GM23338 (cell line): ENCODE results near the gene SEMA4F. TPM values are rescaled to one million over a fixed set of nuclear protein-coding genes. Genes with fewer than 3 reads are reported as not detected.
"Not testable (repeated sequence)": the region's sequence is repeated elsewhere in the genome, so short reads cannot be mapped to it uniquely, and the experiment has no call there.

Experiments
- ATAC-seq: fragments of 200-7000 bp; cut with Tn5 transposase; 3 replicates; pipeline ENCODE4 v1.9.1; 2020
- DNase-seq: peaks from one replicate; pipeline ENCODE4 v3.0.0-alpha.2; 2015; ENCODE audit warnings: low spot score
- H2AFZ ChIP-seq: fragments of 200-600 bp; sonication (generic); 2 replicates; pipeline ENCODE4 v1.8.0; 2016; ENCODE audit warnings: antibody characterized with exemption, mild to moderate bottlenecking, moderate library complexity
- H3F3A ChIP-seq: fragments of 200-600 bp; sonication (generic); replicated peaks from 2 replicates; pipeline ENCODE4 v1.8.0; 2017; ENCODE audit warnings: antibody characterized with exemption, mixed run types, low read depth
- H3K27ac ChIP-seq: fragments of 200-600 bp; sonication (generic); 2 replicates; pipeline ENCODE4 v1.6.1; 2016; ENCODE audit warnings: low read depth
- H3K27me3 ChIP-seq: fragments of 200-600 bp; sonication (generic); 2 replicates; pipeline ENCODE4 v1.8.0; 2016; ENCODE audit warnings: mild to moderate bottlenecking, mixed run types, moderate library complexity; ENCODE audit not compliant: insufficient read depth
- H3K36me3 ChIP-seq: fragments of 200-600 bp; sonication (generic); 2 replicates; pipeline ENCODE4 v1.8.0; 2016; ENCODE audit warnings: mild to moderate bottlenecking; ENCODE audit not compliant: insufficient read depth
- H3K4me1 ChIP-seq: fragments of 200-600 bp; sonication (generic); 2 replicates; pipeline ENCODE4 v1.8.0; 2016; ENCODE audit warnings: mild to moderate bottlenecking, moderate library complexity; ENCODE audit not compliant: insufficient read depth
- H3K4me2 ChIP-seq: fragments of 200-600 bp; sonication (generic); 2 replicates; pipeline ENCODE4 v1.7.1; 2017; ENCODE audit warnings: mixed run types
- H3K4me3 ChIP-seq: fragments of 200-600 bp; sonication (generic); 2 replicates; pipeline ENCODE4 v1.6.1; 2016; ENCODE audit warnings: mixed run types
- H3K79me2 ChIP-seq: fragments of 200-600 bp; sonication (generic); replicated peaks from 2 replicates; pipeline ENCODE4 v1.8.0; 2017; ENCODE audit warnings: mild to moderate bottlenecking; ENCODE audit not compliant: insufficient read depth
- H3K9me2 ChIP-seq: fragments of 200-600 bp; sonication (generic); 2 replicates; pipeline ENCODE4 v1.8.0; 2017; ENCODE audit not compliant: insufficient read depth
- H4K20me1 ChIP-seq: fragments of 200-600 bp; sonication (generic); replicated peaks from 2 replicates; pipeline ENCODE4 v1.8.0; 2017; ENCODE audit warnings: mild to moderate bottlenecking; ENCODE audit not compliant: insufficient read depth
- H3K27ac Mint-ChIP-seq: 2 replicates; pipeline ENCODE4 v1.8.0; 2020; ENCODE audit warnings: inconsistent platforms, mild to moderate bottlenecking, moderate library complexity, mixed read lengths
- H3K27me3 Mint-ChIP-seq: 3 replicates; pipeline ENCODE4 v1.8.0; 2022; ENCODE audit warnings: low read depth, mild to moderate bottlenecking, moderate library complexity, mixed read lengths, inconsistent platforms; ENCODE audit not compliant: insufficient read depth, poor library complexity
- H3K36me3 Mint-ChIP-seq: 3 replicates; pipeline ENCODE4 v1.8.0; 2021; ENCODE audit warnings: low read depth, mild to moderate bottlenecking, inconsistent platforms, moderate library complexity, mixed read lengths
- H3K4me1 Mint-ChIP-seq: 3 replicates; pipeline ENCODE4 v1.8.0; 2020; ENCODE audit warnings: mild to moderate bottlenecking, inconsistent platforms, mixed read lengths
- H3K4me3 Mint-ChIP-seq: 3 replicates; pipeline ENCODE4 v1.8.0; 2021; ENCODE audit warnings: moderate library complexity, mild to moderate bottlenecking, inconsistent platforms, mixed read lengths
- H3K9me3 Mint-ChIP-seq: 3 replicates; pipeline ENCODE4 v1.8.0; 2020; ENCODE audit warnings: moderate library complexity, mild to moderate bottlenecking, inconsistent platforms, mixed read lengths
- CREB1 ChIP-seq: fragments of 250-450 bp; sonication (Bioruptor Pico); IDR thresholded peaks from 2 replicates; pipeline ENCODE4 v1.5.0; 2020; ENCODE audit warnings: low read depth, mild to moderate bottlenecking, moderate library complexity
- EZH2phosphoT487 ChIP-seq: fragments of 200-600 bp; sonication (generic); IDR thresholded peaks from one replicate; pipeline ENCODE4 v1.8.1; 2018; ENCODE audit warnings: antibody characterized with exemption; ENCODE audit not compliant: unreplicated experiment
- NANOG ChIP-seq: IDR thresholded peaks from 2 replicates; pipeline ENCODE4 v1.6.1; 2016; ENCODE audit warnings: antibody characterized with exemption, borderline replicate concordance
- POLR2AphosphoS5 ChIP-seq: IDR thresholded peaks from 2 replicates; pipeline ENCODE4 v1.6.1; 2016; ENCODE audit warnings: antibody characterized with exemption, low read depth
- STAT1 ChIP-seq: IDR thresholded peaks from one replicate; pipeline ENCODE4 v1.6.1; 2016; ENCODE audit warnings: antibody characterized with exemption; ENCODE audit not compliant: unreplicated experiment
- ZNF114 ChIP-seq: fragments of 250-450 bp; sonication (Bioruptor Pico); IDR thresholded peaks from 2 replicates; pipeline ENCODE4 v1.5.0; 2020; ENCODE audit warnings: mild to moderate bottlenecking, moderate library complexity
- ZNF331 ChIP-seq: fragments of 250-450 bp; sonication (Bioruptor Pico); IDR thresholded peaks from 2 replicates; pipeline ENCODE4 v1.5.0; 2020; ENCODE audit warnings: low read depth, mild to moderate bottlenecking, moderate library complexity
- polyA plus RNA-seq: library from polyadenylated mRNA; unstranded; fragments of >200 nt; fragmentation: Nextera tagmentation; extraction: Ambion mirVana; gene quantifications from 2 replicates; pipeline ENCODE4 v1.2.1, GENCODE V29; 2016
- total RNA-seq: library from RNA; depleted of rRNA; stranded (reverse); fragments of >200 nt; shearing (Covaris generic); gene quantifications from 2 replicates; pipeline ENCODE4 v1.2.3, GENCODE V29; 2014
- TF ChIP-seq, protein P1 (sequence below): fragments of 250-450 bp; sonication (Bioruptor Pico); IDR thresholded peaks from 2 replicates; pipeline ENCODE4 v1.5.0; 2020; ENCODE audit warnings: mild to moderate bottlenecking, moderate library complexity
- TF ChIP-seq, protein P2 (sequence below): IDR thresholded peaks from one replicate; pipeline ENCODE4 v1.6.1; 2018; ENCODE audit warnings: antibody characterized with exemption; ENCODE audit not compliant: unreplicated experiment
- TF ChIP-seq, protein P3 (sequence below), 2 experiments: fragments of 200-600 bp in 1 of 2; sonication (generic) in 1 of 2; conservative IDR thresholded peaks; 2 replicates each; pipeline versions ENCODE4 v1.5.1 to v1.6.1; 2016 to 2017; ENCODE audit warnings: antibody characterized with exemption in 2 of 2, low read depth in 2 of 2, mild to moderate bottlenecking in 2 of 2, moderate library complexity in 1 of 2

The SEMA4F gene
- total and polyA plus RNA-seq, 2 experiments from 2014 or later: 2.2 to 3.2 TPM

DNA sequence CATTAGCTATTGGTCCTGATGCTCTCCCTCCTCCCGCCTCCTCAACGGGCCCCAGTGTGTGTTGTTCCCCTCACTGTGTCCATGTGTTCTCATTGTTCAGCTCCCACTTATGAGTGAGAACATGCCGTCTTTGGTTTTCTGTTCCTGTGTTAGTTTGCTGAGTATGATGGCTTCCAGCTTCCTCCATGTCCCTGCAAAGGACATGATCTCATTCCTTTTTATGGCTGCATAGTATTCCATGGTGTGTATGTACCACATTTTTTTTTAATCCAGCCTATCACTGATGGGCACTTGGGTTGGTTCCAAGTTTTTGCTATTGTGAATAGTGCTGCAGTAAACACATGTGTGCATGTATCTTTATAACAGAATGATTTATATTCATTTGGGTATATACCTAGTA is 23.6 kb upstream of the SEMA4F start:
- not testable (repeated sequence) for H3K9me3 Mint-ChIP-seq, DNase-seq, H3K4me3 ChIP-seq, H3K9me2 ChIP-seq, H2AFZ ChIP-seq, H3F3A ChIP-seq, H3K36me3 ChIP-seq, H3K4me3 Mint-ChIP-seq, ATAC-seq, H3K27ac ChIP-seq, H3K27me3 ChIP-seq, H3K27ac Mint-ChIP-seq, H3K36me3 Mint-ChIP-seq, H4K20me1 ChIP-seq, H3K4me1 ChIP-seq, H3K79me2 ChIP-seq, H3K4me2 ChIP-seq, H3K27me3 Mint-ChIP-seq
- peaks cover 21% of the 10 kb centered on the region for H3K4me1 Mint-ChIP-seq

DNA sequence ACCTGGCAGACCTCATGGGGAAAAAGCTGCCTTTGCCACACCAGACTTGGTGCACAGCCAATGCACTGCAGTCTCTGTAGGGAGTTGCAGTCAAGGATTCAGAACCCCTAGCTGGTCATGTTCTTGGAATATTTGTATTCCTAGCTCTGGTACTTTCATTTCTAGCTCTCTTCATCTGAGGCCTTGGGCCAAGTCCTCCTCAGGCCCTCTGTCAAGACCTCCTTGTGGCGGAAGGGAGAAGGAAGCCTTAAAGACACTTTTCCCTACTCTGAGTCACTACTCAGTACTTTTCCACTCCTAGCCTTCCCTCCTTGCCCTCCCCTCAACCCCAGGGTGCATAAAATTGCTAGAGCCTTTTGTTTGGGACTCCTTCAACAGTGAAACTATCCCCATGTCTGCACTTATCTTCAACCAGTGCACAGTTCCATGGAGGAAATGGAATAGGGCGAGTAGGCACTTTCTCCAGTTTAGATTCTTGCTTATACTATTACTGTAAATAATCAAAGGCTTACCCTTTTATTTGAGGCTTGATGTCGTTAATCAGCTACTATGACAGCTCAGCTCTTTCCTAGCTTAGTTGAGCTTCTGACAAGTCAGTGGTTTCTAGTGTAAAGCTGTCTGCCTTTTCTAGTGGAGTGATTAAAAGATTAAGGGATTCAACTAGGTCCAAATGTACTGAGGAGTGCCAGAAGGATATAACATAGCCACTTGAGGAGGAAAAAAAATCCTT is 21.7 kb upstream of the SEMA4F start:
- Mint-ChIP-seq H3K4me3 (no peak overlapping the region), H3K36me3 (no peaks in the 10 kb centered on the region), H3K27me3 (no peaks in the 10 kb centered on the region), H3K27ac (no peak overlapping the region), H3K4me1 (peaks cover 17% of the 10 kb centered on the region), H3K9me3 (no peaks in the 10 kb centered on the region)
- Histone ChIP-seq H3K79me2 (no peaks in the 10 kb centered on the region), H2AFZ (peak overlapping the region; percentile 63; the same call in 1 of the 2 replicates), H3K4me3 (no peak overlapping the region), H3K9me2 (no peaks in the 10 kb centered on the region), H3K27ac (no peak overlapping the region), H3F3A (no peaks in the 10 kb centered on the region), H3K27me3 (no peaks in the 10 kb centered on the region), H3K36me3 (no peaks in the 10 kb centered on the region), H3K4me1 (peaks cover 10% of the 10 kb centered on the region), H4K20me1 (no peaks in the 10 kb centered on the region), H3K4me2 (peak overlapping the region; percentile 3)
- ATAC-seq (peak; percentile 98), DNase-seq (peak; percentile 86)
- no peak for TF ChIP-seq POLR2AphosphoS5
- TF ChIP-seq NANOG: no peak
- TF ChIP-seq, protein P1, sequence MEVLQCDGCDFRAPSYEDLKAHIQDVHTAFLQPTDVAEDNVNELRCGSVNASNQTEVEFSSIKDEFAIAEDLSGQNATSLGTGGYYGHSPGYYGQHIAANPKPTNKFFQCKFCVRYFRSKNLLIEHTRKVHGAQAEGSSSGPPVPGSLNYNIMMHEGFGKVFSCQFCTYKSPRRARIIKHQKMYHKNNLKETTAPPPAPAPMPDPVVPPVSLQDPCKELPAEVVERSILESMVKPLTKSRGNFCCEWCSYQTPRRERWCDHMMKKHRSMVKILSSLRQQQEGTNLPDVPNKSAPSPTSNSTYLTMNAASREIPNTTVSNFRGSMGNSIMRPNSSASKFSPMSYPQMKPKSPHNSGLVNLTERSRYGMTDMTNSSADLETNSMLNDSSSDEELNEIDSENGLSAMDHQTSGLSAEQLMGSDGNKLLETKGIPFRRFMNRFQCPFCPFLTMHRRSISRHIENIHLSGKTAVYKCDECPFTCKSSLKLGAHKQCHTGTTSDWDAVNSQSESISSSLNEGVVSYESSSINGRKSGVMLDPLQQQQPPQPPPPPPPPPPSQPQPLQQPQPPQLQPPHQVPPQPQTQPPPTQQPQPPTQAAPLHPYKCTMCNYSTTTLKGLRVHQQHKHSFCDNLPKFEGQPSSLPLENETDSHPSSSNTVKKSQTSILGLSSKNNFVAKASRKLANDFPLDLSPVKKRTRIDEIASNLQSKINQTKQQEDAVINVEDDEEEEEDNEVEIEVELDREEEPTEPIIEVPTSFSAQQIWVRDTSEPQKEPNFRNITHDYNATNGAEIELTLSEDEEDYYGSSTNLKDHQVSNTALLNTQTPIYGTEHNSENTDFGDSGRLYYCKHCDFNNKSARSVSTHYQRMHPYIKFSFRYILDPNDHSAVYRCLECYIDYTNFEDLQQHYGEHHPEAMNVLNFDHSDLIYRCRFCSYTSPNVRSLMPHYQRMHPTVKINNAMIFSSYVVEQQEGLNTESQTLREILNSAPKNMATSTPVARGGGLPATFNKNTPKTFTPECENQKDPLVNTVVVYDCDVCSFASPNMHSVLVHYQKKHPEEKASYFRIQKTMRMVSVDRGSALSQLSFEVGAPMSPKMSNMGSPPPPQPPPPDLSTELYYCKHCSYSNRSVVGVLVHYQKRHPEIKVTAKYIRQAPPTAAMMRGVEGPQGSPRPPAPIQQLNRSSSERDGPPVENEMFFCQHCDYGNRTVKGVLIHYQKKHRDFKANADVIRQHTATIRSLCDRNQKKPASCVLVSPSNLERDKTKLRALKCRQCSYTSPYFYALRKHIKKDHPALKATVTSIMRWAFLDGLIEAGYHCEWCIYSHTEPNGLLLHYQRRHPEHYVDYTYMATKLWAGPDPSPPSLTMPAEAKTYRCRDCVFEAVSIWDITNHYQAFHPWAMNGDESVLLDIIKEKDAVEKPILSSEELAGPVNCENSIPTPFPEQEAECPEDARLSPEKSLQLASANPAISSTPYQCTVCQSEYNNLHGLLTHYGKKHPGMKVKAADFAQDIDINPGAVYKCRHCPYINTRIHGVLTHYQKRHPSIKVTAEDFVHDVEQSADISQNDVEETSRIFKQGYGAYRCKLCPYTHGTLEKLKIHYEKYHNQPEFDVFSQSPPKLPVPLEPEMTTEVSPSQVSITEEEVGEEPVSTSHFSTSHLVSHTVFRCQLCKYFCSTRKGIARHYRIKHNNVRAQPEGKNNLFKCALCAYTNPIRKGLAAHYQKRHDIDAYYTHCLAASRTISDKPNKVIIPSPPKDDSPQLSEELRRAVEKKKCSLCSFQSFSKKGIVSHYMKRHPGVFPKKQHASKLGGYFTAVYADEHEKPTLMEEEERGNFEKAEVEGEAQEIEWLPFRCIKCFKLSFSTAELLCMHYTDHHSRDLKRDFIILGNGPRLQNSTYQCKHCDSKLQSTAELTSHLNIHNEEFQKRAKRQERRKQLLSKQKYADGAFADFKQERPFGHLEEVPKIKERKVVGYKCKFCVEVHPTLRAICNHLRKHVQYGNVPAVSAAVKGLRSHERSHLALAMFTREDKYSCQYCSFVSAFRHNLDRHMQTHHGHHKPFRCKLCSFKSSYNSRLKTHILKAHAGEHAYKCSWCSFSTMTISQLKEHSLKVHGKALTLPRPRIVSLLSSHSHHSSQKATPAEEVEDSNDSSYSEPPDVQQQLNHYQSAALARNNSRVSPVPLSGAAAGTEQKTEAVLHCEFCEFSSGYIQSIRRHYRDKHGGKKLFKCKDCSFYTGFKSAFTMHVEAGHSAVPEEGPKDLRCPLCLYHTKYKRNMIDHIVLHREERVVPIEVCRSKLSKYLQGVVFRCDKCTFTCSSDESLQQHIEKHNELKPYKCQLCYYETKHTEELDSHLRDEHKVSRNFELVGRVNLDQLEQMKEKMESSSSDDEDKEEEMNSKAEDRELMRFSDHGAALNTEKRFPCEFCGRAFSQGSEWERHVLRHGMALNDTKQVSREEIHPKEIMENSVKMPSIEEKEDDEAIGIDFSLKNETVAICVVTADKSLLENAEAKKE: 0 out of 2 replicates have a peak, but pooled peaks have one; percentile 41
- no peak for TF ChIP-seq STAT1
- no peak for TF ChIP-seq ZNF114 (CRISPR knock-in tag)
- TF ChIP-seq EZH2phosphoT487: no peak
- no peak for TF ChIP-seq CREB1 (CRISPR knock-in tag)
- no peak for TF ChIP-seq ZNF331 (CRISPR knock-in tag)
- TF ChIP-seq, protein P2, sequence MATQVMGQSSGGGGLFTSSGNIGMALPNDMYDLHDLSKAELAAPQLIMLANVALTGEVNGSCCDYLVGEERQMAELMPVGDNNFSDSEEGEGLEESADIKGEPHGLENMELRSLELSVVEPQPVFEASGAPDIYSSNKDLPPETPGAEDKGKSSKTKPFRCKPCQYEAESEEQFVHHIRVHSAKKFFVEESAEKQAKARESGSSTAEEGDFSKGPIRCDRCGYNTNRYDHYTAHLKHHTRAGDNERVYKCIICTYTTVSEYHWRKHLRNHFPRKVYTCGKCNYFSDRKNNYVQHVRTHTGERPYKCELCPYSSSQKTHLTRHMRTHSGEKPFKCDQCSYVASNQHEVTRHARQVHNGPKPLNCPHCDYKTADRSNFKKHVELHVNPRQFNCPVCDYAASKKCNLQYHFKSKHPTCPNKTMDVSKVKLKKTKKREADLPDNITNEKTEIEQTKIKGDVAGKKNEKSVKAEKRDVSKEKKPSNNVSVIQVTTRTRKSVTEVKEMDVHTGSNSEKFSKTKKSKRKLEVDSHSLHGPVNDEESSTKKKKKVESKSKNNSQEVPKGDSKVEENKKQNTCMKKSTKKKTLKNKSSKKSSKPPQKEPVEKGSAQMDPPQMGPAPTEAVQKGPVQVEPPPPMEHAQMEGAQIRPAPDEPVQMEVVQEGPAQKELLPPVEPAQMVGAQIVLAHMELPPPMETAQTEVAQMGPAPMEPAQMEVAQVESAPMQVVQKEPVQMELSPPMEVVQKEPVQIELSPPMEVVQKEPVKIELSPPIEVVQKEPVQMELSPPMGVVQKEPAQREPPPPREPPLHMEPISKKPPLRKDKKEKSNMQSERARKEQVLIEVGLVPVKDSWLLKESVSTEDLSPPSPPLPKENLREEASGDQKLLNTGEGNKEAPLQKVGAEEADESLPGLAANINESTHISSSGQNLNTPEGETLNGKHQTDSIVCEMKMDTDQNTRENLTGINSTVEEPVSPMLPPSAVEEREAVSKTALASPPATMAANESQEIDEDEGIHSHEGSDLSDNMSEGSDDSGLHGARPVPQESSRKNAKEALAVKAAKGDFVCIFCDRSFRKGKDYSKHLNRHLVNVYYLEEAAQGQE: no peak
- TF ChIP-seq, protein P3, sequence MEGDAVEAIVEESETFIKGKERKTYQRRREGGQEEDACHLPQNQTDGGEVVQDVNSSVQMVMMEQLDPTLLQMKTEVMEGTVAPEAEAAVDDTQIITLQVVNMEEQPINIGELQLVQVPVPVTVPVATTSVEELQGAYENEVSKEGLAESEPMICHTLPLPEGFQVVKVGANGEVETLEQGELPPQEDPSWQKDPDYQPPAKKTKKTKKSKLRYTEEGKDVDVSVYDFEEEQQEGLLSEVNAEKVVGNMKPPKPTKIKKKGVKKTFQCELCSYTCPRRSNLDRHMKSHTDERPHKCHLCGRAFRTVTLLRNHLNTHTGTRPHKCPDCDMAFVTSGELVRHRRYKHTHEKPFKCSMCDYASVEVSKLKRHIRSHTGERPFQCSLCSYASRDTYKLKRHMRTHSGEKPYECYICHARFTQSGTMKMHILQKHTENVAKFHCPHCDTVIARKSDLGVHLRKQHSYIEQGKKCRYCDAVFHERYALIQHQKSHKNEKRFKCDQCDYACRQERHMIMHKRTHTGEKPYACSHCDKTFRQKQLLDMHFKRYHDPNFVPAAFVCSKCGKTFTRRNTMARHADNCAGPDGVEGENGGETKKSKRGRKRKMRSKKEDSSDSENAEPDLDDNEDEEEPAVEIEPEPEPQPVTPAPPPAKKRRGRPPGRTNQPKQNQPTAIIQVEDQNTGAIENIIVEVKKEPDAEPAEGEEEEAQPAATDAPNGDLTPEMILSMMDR (conservative IDR thresholded peaks at IDR 0.05; ENCODE audit: low read depth in 2 of 2): peak in 1 of 2 experiments; percentile 41; a peak in 2 of 4 replicates
